HL-60 (cell line): ENCODE results near the gene COL16A1.

Source experiments
- DNase-seq, 2 experiments: peaks; one replicate each; pipeline ENCODE4 v3.0.0-alpha.2; 2010 to 2020; ENCODE audit warnings: low read depth in 1 of 2, low spot score in 1 of 2
- H3K27ac ChIP-seq: fragments of 250-450 bp; sonication (Bioruptor Pico); replicated peaks from 2 replicates; pipeline ENCODE4 v1.5.1; 2020; ENCODE audit warnings: mild to moderate bottlenecking, moderate library complexity
- H3K27me3 ChIP-seq: fragments of 250-450 bp; sonication (Bioruptor Pico); 2 replicates; pipeline ENCODE4 v1.5.1; 2021; ENCODE audit warnings: mild to moderate bottlenecking, moderate library complexity; ENCODE audit not compliant: insufficient read depth, poor library complexity, severe bottlenecking
- H3K4me3 ChIP-seq: replicated peaks from 2 replicates; pipeline ENCODE4 v1.5.1; 2011; ENCODE audit warnings: mild to moderate bottlenecking, control low read depth, low read length; ENCODE audit not compliant: insufficient read depth
- GABPA ChIP-seq: IDR thresholded peaks from 2 replicates; pipeline ENCODE4 v1.6.1; 2012; ENCODE audit warnings: low read depth
- POLR2AphosphoS5 ChIP-seq: IDR thresholded peaks from 2 replicates; pipeline ENCODE4 v1.6.1; 2012; ENCODE audit warnings: low read depth
- SPI1 ChIP-seq: IDR thresholded peaks from 2 replicates; pipeline ENCODE4 v1.6.1; 2012; ENCODE audit warnings: low read depth, mild to moderate bottlenecking, borderline replicate concordance
- TF ChIP-seq, protein P1 (sequence below): IDR thresholded peaks from 2 replicates; pipeline ENCODE4 v1.6.1; 2012; ENCODE audit warnings: low read depth; ENCODE audit not compliant: insufficient replicate concordance
- TF ChIP-seq, protein P2 (sequence below): IDR thresholded peaks from one replicate; pipeline ENCODE4 v1.5.1; 2011; ENCODE audit warnings: low read length, control low read depth, inconsistent platforms; ENCODE audit not compliant: insufficient read depth

The COL16A1 gene

DNA sequence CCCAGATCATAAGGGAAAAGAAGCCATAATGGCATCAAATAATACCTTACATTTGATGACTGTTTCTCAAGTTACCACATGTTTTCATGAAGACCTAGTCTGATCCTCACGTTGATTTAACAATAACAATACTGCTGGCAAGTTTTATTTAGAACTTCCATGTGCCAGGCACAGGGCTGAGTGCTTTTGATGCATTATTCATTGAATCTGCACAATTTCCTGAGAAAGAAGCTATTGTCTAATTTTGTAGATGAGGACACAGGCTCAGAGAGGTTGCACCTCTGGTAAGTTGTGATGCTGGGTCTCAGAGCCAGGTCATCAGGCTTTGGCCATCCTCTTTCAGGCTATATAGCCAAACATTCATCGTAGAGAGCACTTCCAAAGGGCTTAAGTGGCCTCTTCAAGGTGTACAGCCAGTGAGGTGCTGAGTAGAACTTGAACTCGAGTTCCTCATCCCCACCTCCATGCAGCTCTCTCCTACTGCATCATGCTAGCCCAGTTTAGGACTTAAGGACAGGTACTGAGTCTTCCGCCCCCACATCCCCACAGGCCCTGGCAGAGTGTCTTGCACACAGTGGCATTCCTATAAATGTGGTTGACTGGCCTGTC lies 50.8 kb downstream of the COL16A1 start:
- TF ChIP-seq, protein P1, sequence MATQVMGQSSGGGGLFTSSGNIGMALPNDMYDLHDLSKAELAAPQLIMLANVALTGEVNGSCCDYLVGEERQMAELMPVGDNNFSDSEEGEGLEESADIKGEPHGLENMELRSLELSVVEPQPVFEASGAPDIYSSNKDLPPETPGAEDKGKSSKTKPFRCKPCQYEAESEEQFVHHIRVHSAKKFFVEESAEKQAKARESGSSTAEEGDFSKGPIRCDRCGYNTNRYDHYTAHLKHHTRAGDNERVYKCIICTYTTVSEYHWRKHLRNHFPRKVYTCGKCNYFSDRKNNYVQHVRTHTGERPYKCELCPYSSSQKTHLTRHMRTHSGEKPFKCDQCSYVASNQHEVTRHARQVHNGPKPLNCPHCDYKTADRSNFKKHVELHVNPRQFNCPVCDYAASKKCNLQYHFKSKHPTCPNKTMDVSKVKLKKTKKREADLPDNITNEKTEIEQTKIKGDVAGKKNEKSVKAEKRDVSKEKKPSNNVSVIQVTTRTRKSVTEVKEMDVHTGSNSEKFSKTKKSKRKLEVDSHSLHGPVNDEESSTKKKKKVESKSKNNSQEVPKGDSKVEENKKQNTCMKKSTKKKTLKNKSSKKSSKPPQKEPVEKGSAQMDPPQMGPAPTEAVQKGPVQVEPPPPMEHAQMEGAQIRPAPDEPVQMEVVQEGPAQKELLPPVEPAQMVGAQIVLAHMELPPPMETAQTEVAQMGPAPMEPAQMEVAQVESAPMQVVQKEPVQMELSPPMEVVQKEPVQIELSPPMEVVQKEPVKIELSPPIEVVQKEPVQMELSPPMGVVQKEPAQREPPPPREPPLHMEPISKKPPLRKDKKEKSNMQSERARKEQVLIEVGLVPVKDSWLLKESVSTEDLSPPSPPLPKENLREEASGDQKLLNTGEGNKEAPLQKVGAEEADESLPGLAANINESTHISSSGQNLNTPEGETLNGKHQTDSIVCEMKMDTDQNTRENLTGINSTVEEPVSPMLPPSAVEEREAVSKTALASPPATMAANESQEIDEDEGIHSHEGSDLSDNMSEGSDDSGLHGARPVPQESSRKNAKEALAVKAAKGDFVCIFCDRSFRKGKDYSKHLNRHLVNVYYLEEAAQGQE, result no peak
- no peak for TF ChIP-seq GABPA
- no peak for TF ChIP-seq POLR2AphosphoS5
- TF ChIP-seq, protein P2, sequence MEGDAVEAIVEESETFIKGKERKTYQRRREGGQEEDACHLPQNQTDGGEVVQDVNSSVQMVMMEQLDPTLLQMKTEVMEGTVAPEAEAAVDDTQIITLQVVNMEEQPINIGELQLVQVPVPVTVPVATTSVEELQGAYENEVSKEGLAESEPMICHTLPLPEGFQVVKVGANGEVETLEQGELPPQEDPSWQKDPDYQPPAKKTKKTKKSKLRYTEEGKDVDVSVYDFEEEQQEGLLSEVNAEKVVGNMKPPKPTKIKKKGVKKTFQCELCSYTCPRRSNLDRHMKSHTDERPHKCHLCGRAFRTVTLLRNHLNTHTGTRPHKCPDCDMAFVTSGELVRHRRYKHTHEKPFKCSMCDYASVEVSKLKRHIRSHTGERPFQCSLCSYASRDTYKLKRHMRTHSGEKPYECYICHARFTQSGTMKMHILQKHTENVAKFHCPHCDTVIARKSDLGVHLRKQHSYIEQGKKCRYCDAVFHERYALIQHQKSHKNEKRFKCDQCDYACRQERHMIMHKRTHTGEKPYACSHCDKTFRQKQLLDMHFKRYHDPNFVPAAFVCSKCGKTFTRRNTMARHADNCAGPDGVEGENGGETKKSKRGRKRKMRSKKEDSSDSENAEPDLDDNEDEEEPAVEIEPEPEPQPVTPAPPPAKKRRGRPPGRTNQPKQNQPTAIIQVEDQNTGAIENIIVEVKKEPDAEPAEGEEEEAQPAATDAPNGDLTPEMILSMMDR, result no peak
- no peak for TF ChIP-seq SPI1
- no peak overlapping the region for H3K27ac ChIP-seq
- no peak overlapping the region for H3K4me3 ChIP-seq
- no peak for DNase-seq
- H3K27me3 ChIP-seq, result no peaks in the 10 kb centered on the region

DNA sequence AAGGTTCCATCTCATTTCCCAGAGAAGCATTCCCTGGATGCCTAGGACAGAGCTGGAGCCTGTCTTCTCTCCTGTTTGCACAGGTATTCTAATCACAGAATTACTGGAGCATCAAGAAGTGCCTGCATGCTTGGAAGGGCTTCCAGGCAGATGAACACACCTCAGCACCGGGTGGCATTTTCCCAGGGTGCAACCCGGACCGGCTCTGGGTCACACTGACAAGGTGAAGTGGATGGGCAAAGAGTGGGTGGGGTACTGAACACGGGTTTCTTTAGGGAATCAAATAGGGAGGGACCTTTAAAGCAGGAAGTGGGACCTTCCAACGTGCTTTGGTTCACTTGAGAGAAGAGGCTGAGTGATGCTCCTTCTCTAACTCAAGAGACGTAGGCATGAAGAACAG lies 52.1 kb downstream of the COL16A1 start:
- H3K27me3 ChIP-seq, result no peaks in the 10 kb centered on the region
- H3K27ac ChIP-seq, result no peak overlapping the region
- H3K4me3 ChIP-seq, result no peak overlapping the region
- no peak for DNase-seq
- TF ChIP-seq, protein P1, result no peak
- TF ChIP-seq SPI1, result no peak

DNA sequence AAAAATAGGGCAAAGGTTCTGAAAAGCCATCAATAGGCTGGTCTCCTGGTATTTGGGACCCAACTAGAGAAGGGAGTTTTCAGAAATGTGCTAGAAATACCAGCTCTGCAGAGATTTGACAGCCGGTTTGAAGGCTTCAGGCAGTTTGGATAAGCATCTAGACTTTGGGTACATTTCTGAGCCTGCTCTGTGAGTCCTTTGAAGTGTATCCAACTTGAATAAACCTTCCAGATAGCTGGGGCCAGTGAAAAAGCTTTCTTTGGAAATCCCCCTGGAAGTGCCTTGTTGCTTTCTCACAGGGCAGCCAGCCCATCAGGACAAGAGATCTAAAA lies 52.8 kb downstream of the COL16A1 start:
- Histone ChIP-seq H3K27me3 (no peaks in the 10 kb centered on the region), H3K4me3 (no peak overlapping the region), H3K27ac (no peak overlapping the region)
- TF ChIP-seq, protein P2, result no peak
- TF ChIP-seq GABPA, result no peak
- TF ChIP-seq POLR2AphosphoS5, result no peak
- no peak for TF ChIP-seq SPI1
- TF ChIP-seq, protein P1, result no peak
- no peak for DNase-seq
